Measurements from ENCODE around the gene ASB2.

- TF ChIP-seq, protein P1, sequence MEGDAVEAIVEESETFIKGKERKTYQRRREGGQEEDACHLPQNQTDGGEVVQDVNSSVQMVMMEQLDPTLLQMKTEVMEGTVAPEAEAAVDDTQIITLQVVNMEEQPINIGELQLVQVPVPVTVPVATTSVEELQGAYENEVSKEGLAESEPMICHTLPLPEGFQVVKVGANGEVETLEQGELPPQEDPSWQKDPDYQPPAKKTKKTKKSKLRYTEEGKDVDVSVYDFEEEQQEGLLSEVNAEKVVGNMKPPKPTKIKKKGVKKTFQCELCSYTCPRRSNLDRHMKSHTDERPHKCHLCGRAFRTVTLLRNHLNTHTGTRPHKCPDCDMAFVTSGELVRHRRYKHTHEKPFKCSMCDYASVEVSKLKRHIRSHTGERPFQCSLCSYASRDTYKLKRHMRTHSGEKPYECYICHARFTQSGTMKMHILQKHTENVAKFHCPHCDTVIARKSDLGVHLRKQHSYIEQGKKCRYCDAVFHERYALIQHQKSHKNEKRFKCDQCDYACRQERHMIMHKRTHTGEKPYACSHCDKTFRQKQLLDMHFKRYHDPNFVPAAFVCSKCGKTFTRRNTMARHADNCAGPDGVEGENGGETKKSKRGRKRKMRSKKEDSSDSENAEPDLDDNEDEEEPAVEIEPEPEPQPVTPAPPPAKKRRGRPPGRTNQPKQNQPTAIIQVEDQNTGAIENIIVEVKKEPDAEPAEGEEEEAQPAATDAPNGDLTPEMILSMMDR (IDR thresholded peaks at IDR 0.05; ENCODE audit: insufficient read depth, low read length), result no peak
- no peak for TF ChIP-seq POLR2AphosphoS5 (IDR thresholded peaks at IDR 0.05; ENCODE audit: low read depth)
- TF ChIP-seq REST (IDR thresholded peaks at IDR 0.05; ENCODE audit: insufficient replicate concordance, low read depth), result no peak
- TF ChIP-seq GABPA (IDR thresholded peaks at IDR 0.05; ENCODE audit: low read depth), result no peak
Observed at GRCh38 chr14:93978735-93979134, 2.4 kb upstream of the ASB2 start.

Data from HL-60 (cell line).